ENCODE results near the gene RANBP3.

- TF ChIP-seq CTCF (IDR thresholded peaks at IDR 0.05 in 4 of 5, conservative IDR thresholded peaks at IDR 0.05 in 1 of 5) (no peak), POLR2A (IDR thresholded peaks at IDR 0.05) (no peak)
These were observed 939 bp upstream of the RANBP3 start for GRCh38 chr19:5978606-5979552.

Data from gastrocnemius medialis (tissue), 4 donors.